ENCODE measurements around the gene TMEM225.

Gene TMEM225

DNA sequence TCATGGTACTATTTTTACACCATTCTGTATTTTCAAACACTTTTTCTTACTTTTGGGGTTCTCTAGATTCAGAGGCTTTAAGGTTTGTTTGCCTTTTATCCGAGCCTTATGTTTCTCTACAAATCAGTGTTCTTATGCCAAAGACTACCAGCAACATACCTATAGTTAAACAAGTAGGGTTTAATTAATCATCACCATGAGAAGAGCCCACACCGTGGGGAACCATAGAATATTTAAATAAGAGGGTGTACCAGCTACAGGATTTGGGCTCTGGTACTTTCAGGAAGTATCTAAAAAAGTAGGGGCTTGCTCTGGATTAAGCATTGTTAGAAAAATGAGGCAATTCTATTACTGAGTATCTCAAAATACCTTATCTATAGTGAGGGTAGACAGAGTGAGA, 25.7 kb downstream of the TMEM225 start:
- Histone ChIP-seq H2BK15ac (replicated peaks; ENCODE audit: low read depth) (peak overlapping the region; percentile 74), H3K4me1 (ENCODE audit: control insufficient read depth, low read depth, low read length) (peaks cover 3% of the 10 kb centered on the region), H3K4me3 (ENCODE audit: low read length) (no peak overlapping the region), H3K4ac (ENCODE audit: low read depth, low read length) (no peak overlapping the region), H3K36me3 (ENCODE audit: control insufficient read depth, insufficient read depth, low read length) (no peaks in the 10 kb centered on the region), H4K5ac (ENCODE audit: low read length) (no peak overlapping the region), H2BK120ac (ENCODE audit: low read depth, low read length) (no peak overlapping the region), H2BK5ac (ENCODE audit: low read length) (no peak overlapping the region), H3K27me3 (ENCODE audit: insufficient read depth, low read length, poor library complexity) (no peaks in the 10 kb centered on the region), H3K56ac (ENCODE audit: low read length) (no peak overlapping the region), H3K79me2 (ENCODE audit: control insufficient read depth, insufficient read depth, low read length) (no peaks in the 10 kb centered on the region), H3K18ac (ENCODE audit: low read length) (peak overlapping the region; percentile 51), H3K27ac (ENCODE audit: low read depth, low read length) (no peak overlapping the region), H4K8ac (ENCODE audit: low read depth, low read length) (peak overlapping the region; percentile 56), H3K4me2 (ENCODE audit: low read length) (no peak overlapping the region), H3K23ac (ENCODE audit: low read length) (no peak overlapping the region), H3K9ac (ENCODE audit: low read length) (no peak overlapping the region), H2AK5ac (ENCODE audit: low read length) (no peak overlapping the region), H3K79me1 (ENCODE audit: low read length) (no peaks in the 10 kb centered on the region)
- no CpG with 5 or more reads among the region's 2 CpGs for WGBS (ENCODE audit: extremely low coverage, insufficient coverage, low lambda C conversion rate)
- DNase-seq: no peak

DNA sequence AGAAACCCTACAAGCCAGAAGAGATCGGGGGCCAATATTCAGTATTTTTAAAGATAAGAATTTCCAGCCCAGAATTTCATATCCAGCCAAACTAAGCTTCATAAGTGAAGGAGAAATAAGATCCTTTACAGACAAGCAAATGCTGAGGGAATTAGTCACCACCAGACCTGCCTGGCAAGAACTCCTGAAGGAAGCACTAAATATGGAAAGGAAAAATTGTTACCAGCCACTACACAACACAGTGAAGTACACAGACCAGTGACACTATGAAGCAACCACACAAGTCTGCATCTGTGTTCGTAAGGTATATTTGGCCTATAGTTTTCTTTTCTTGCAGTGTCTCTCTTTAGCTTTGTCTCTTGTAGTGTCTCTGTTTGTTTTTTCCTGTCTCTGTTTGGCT, 29.0 kb downstream of the TMEM225 start:
- Histone ChIP-seq H2BK15ac (replicated peaks; ENCODE audit: low read depth) (no peak overlapping the region), H2BK5ac (ENCODE audit: low read length) (no peak overlapping the region), H2BK120ac (ENCODE audit: low read depth, low read length) (no peak overlapping the region), H3K9ac (ENCODE audit: low read length) (no peak overlapping the region), H3K4me2 (ENCODE audit: low read length) (no peak overlapping the region), H4K8ac (ENCODE audit: low read depth, low read length) (no peak overlapping the region), H3K4ac (ENCODE audit: low read depth, low read length) (no peak overlapping the region), H3K18ac (ENCODE audit: low read length) (no peak overlapping the region), H3K27me3 (ENCODE audit: insufficient read depth, low read length, poor library complexity) (no peaks in the 10 kb centered on the region), H2AK5ac (ENCODE audit: low read length) (no peak overlapping the region), H3K79me2 (ENCODE audit: control insufficient read depth, insufficient read depth, low read length) (no peaks in the 10 kb centered on the region), H4K5ac (ENCODE audit: low read length) (no peak overlapping the region), H3K27ac (ENCODE audit: low read depth, low read length) (no peak overlapping the region), H3K23ac (ENCODE audit: low read length) (no peak overlapping the region), H3K4me1 (ENCODE audit: control insufficient read depth, low read depth, low read length) (peaks cover 3% of the 10 kb centered on the region), H3K4me3 (ENCODE audit: low read length) (no peak overlapping the region), H3K79me1 (ENCODE audit: low read length) (no peaks in the 10 kb centered on the region), H3K56ac (ENCODE audit: low read length) (no peak overlapping the region), H3K36me3 (ENCODE audit: control insufficient read depth, insufficient read depth, low read length) (no peaks in the 10 kb centered on the region)
- no CpG with 5 or more reads among the region's 2 CpGs for WGBS (ENCODE audit: extremely low coverage, insufficient coverage, low lambda C conversion rate)
- DNase-seq: no peak

GRCh38 chr11:123853038-123853437, 32.4 kb downstream of the TMEM225 start:
- H3K79me1 ChIP-seq (ENCODE audit: low read length): no peaks in the 10 kb centered on the region
- no peak for DNase-seq
- no CpG with 5 or more reads among the region's 2 CpGs for WGBS (ENCODE audit: extremely low coverage, insufficient coverage, low lambda C conversion rate)

DNA sequence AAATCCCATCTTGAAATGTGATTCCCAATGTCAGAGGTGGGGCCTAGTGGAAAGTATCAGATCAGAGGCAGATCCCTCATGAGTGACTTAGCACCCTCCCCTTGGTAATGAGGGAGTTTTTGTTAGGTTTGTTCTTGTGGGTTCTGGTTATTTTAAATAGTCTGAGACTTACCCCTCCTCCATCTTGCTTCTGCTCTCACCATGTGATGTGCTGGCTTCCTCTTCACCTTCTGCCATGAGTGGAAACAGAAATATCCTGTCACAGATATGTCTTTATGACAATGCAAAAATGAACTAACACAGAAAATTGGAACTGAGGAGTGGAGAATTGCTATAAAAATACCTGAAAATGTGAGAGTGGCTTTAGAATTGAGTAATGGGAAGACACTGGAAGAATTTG, 33.1 kb downstream of the TMEM225 start:
- Histone ChIP-seq H2BK120ac (ENCODE audit: low read depth, low read length) (no peak overlapping the region), H3K4me3 (ENCODE audit: low read length) (no peak overlapping the region), H3K56ac (ENCODE audit: low read length) (no peak overlapping the region), H3K23ac (ENCODE audit: low read length) (no peak overlapping the region), H2BK5ac (ENCODE audit: low read length) (no peak overlapping the region), H3K4me2 (ENCODE audit: low read length) (no peak overlapping the region), H3K79me1 (ENCODE audit: low read length) (no peaks in the 10 kb centered on the region), H3K18ac (ENCODE audit: low read length) (no peak overlapping the region), H2BK15ac (replicated peaks; ENCODE audit: low read depth) (no peak overlapping the region), H3K27ac (ENCODE audit: low read depth, low read length) (no peak overlapping the region), H3K4ac (ENCODE audit: low read depth, low read length) (no peak overlapping the region), H4K8ac (ENCODE audit: low read depth, low read length) (no peak overlapping the region), H3K27me3 (ENCODE audit: insufficient read depth, low read length, poor library complexity) (no peaks in the 10 kb centered on the region), H3K36me3 (ENCODE audit: control insufficient read depth, insufficient read depth, low read length) (no peaks in the 10 kb centered on the region), H2AK5ac (ENCODE audit: low read length) (no peak overlapping the region), H3K9ac (ENCODE audit: low read length) (no peak overlapping the region), H3K4me1 (ENCODE audit: control insufficient read depth, low read depth, low read length) (no peaks in the 10 kb centered on the region), H4K5ac (ENCODE audit: low read length) (no peak overlapping the region), H3K79me2 (ENCODE audit: control insufficient read depth, insufficient read depth, low read length) (no peaks in the 10 kb centered on the region)
- no peak for DNase-seq

More at GRCh38 chr11:123853038-123853437, 32.4 kb downstream of the TMEM225 start:
- Histone ChIP-seq H3K4ac (ENCODE audit: low read depth, low read length) (no peak overlapping the region), H3K4me3 (ENCODE audit: low read length) (no peak overlapping the region), H2BK5ac (ENCODE audit: low read length) (no peak overlapping the region), H2AK5ac (ENCODE audit: low read length) (no peak overlapping the region), H3K79me2 (ENCODE audit: control insufficient read depth, insufficient read depth, low read length) (no peaks in the 10 kb centered on the region), H3K56ac (ENCODE audit: low read length) (no peak overlapping the region), H4K5ac (ENCODE audit: low read length) (no peak overlapping the region), H3K18ac (ENCODE audit: low read length) (no peak overlapping the region), H4K8ac (ENCODE audit: low read depth, low read length) (no peak overlapping the region), H2BK15ac (replicated peaks; ENCODE audit: low read depth) (no peak overlapping the region), H3K9ac (ENCODE audit: low read length) (no peak overlapping the region), H3K27me3 (ENCODE audit: insufficient read depth, low read length, poor library complexity) (no peaks in the 10 kb centered on the region), H3K4me2 (ENCODE audit: low read length) (no peak overlapping the region), H2BK120ac (ENCODE audit: low read depth, low read length) (no peak overlapping the region), H3K36me3 (ENCODE audit: control insufficient read depth, insufficient read depth, low read length) (no peaks in the 10 kb centered on the region), H3K23ac (ENCODE audit: low read length) (no peak overlapping the region), H3K4me1 (ENCODE audit: control insufficient read depth, low read depth, low read length) (no peaks in the 10 kb centered on the region), H3K27ac (ENCODE audit: low read depth, low read length) (no peak overlapping the region)

DNA sequence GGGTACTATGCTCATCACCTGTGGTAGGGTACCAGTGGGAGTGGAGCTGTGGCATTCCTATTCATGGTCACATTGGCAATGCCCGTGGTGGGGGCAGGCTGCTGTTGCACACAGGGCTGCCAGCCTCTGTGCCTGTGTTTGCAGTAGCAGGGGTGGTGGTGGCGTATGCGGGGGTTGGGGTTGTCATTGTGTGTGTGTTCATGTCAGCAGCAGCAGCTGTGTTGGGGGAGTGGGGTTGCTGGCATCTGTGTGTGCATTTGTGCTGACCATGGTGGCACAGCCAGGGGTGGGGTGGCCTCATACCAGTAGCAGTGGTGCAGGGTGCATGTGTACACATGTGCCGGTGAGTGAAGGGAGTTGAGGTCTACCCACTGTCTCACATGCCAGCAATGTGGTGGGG, 34.4 kb downstream of the TMEM225 start:
- WGBS (ENCODE audit: extremely low coverage, insufficient coverage, low lambda C conversion rate): no CpG with 5 or more reads among the region's 4 CpGs
- DNase-seq: no peak
- no peaks in the 10 kb centered on the region for H3K79me1 ChIP-seq (ENCODE audit: low read length)

DNA sequence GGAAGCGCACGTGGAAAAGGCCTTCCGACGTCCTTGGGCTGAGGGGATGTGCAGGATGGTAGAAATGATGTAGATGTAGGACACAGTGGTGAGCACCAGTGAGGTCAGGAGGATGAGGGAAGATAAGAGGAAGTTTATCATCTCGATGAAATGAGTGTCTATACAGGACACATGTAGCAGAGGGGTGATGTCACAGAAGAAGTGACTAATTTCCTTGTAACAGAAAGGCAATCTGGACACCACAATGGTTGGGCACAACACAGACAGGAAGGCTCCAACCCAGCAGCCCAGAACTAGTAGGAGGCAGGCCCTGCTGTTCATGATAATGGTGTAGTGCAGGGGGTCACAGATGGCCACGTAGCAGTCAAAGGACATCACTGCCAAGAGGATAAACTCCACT, 44.3 kb downstream of the TMEM225 start:
- Histone ChIP-seq H3K4me3 (ENCODE audit: low read length) (no peak overlapping the region), H2AK5ac (ENCODE audit: low read length) (peak overlapping the region; percentile 82), H3K4ac (ENCODE audit: low read depth, low read length) (no peak overlapping the region), H2BK15ac (replicated peaks; ENCODE audit: low read depth) (no peak overlapping the region), H3K27ac (ENCODE audit: low read depth, low read length) (no peak overlapping the region), H3K23ac (ENCODE audit: low read length) (no peak overlapping the region), H3K27me3 (ENCODE audit: insufficient read depth, low read length, poor library complexity) (no peaks in the 10 kb centered on the region), H3K18ac (ENCODE audit: low read length) (no peak overlapping the region), H3K79me1 (ENCODE audit: low read length) (no peaks in the 10 kb centered on the region), H3K79me2 (ENCODE audit: control insufficient read depth, insufficient read depth, low read length) (no peaks in the 10 kb centered on the region), H3K4me2 (ENCODE audit: low read length) (no peak overlapping the region), H4K5ac (ENCODE audit: low read length) (no peak overlapping the region), H2BK120ac (ENCODE audit: low read depth, low read length) (no peak overlapping the region), H3K9ac (ENCODE audit: low read length) (no peak overlapping the region), H2BK5ac (ENCODE audit: low read length) (peak overlapping the region; percentile 33), H3K4me1 (ENCODE audit: control insufficient read depth, low read depth, low read length) (peaks cover 2% of the 10 kb centered on the region), H3K56ac (ENCODE audit: low read length) (no peak overlapping the region), H4K8ac (ENCODE audit: low read depth, low read length) (no peak overlapping the region), H3K36me3 (ENCODE audit: control insufficient read depth, insufficient read depth, low read length) (no peaks in the 10 kb centered on the region)
- DNase-seq: no peak
- no CpG with 5 or more reads among the region's 6 CpGs for WGBS (ENCODE audit: extremely low coverage, insufficient coverage, low lambda C conversion rate)

More for the DNA sequence above, 34.4 kb downstream of the TMEM225 start:
- Histone ChIP-seq H2AK5ac (ENCODE audit: low read length) (no peak overlapping the region), H3K18ac (ENCODE audit: low read length) (no peak overlapping the region), H2BK120ac (ENCODE audit: low read depth, low read length) (no peak overlapping the region), H3K27ac (ENCODE audit: low read depth, low read length) (no peak overlapping the region), H3K36me3 (ENCODE audit: control insufficient read depth, insufficient read depth, low read length) (no peaks in the 10 kb centered on the region), H3K56ac (ENCODE audit: low read length) (no peak overlapping the region), H2BK15ac (replicated peaks; ENCODE audit: low read depth) (no peak overlapping the region), H3K27me3 (ENCODE audit: insufficient read depth, low read length, poor library complexity) (no peaks in the 10 kb centered on the region), H3K4me1 (ENCODE audit: control insufficient read depth, low read depth, low read length) (no peaks in the 10 kb centered on the region), H3K4me2 (ENCODE audit: low read length) (no peak overlapping the region), H3K9ac (ENCODE audit: low read length) (no peak overlapping the region), H3K79me2 (ENCODE audit: control insufficient read depth, insufficient read depth, low read length) (no peaks in the 10 kb centered on the region), H3K23ac (ENCODE audit: low read length) (no peak overlapping the region), H3K4ac (ENCODE audit: low read depth, low read length) (no peak overlapping the region), H2BK5ac (ENCODE audit: low read length) (no peak overlapping the region), H4K5ac (ENCODE audit: low read length) (no peak overlapping the region), H4K8ac (ENCODE audit: low read depth, low read length) (no peak overlapping the region), H3K4me3 (ENCODE audit: low read length) (no peak overlapping the region)

Data from mesendoderm (in vitro differentiated cells).